GM12873 (cell line): ENCODE data around the gene FERMT2.

ENCODE experiments used
- CTCF ChIP-seq: IDR thresholded peaks from 2 replicates; pipeline ENCODE4 v1.5.1; 2012; ENCODE audit warnings: low read depth, mild to moderate bottlenecking, moderate library complexity, low read length, control low read depth; ENCODE audit not compliant: insufficient read depth; ENCODE audit errors: missing control alignments

FERMT2 gene

DNA sequence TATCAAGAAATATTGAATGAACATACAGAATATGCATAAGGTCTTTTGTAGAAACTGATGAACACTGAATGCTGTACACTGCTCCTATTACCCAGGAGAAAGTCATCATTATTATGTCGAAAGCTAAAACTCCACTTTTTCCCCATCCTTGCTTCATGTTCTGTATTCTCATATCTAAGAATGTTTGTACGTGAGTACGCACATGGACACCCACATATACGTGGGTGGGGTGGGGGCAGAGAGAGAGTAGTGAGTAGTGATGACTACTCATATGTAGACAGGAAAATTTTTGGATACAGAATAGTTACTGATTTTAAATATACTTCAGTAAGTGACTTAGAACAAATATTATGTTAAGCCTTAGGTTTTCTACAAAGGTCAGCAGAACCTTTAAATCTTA is 75.1 kb downstream of the FERMT2 start:
- TF ChIP-seq CTCF: no peak

- no peak for TF ChIP-seq CTCF
Measured at GRCh38 chr14:52874389-52874788, 76.5 kb downstream of the FERMT2 start.

GRCh38 chr14:52873694-52874093 is 77.2 kb downstream of the FERMT2 start:
- no peak for TF ChIP-seq CTCF

GRCh38 chr14:52873065-52873464 is 77.8 kb downstream of the FERMT2 start:
- TF ChIP-seq CTCF: no peak

DNA sequence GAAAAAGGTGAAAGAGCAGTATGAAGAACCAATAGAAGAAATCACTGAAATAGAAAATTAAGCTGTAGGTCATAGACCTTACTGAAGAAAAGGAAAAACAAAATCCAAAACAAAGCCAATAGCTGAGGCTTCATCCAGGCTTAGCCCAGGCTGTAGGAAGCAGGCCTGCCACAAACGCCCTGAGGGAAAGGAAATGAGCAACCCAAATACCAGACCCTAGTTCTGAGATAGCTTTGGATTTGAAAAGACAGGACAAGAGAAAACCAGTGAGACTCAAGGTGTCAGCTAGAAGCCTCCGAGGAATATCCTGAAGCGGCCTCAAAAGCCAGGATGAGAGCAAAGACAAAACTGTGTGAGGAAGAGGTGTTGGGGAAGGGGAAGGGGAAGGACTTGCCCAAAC is 79.2 kb downstream of the FERMT2 start:
- TF ChIP-seq CTCF: no peak

DNA sequence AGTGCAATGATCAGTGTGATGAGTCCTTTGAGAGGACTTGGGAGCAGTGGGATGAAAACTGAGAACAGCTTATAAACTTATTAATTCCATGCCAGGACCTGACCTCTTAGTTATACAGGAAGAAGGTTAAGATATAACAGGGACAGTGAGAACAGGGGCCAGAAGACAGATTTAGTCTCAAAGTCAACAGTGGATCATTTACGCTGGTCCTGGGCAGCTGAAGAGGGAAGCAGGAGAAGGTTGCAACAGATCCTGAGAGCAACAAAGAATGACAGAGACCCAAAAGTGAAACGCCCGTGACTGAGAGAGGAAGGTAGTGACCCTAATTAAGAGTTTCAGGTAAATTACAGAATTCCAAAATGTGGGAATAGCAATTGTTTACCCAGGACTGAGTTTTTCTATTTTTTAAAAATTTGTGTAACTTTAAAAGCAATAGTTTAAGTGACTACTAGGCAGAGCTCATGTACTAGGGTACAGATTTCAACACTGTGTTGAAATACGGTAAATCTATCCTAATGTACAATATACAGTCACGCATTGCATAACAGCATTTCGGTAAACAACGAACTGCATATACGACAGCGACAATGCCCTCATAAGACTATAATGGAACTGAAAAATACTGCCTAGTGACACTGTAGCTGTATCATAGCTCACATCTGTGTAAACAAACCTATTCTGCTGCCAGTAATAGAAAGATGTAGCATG is 81.8 kb downstream of the FERMT2 start:
- TF ChIP-seq CTCF: no peak

GRCh38 chr14:52863334-52863700 is 87.5 kb downstream of the FERMT2 start:
- no peak for TF ChIP-seq CTCF
